Measurements from ENCODE around the gene PEX14.

The PEX14 gene

GRCh38 chr1:10665226-10665625, 190.5 kb downstream of the PEX14 start:
- Histone ChIP-seq H3K9me3 (ENCODE audit: insufficient read depth, low read length) (no peaks in the 10 kb centered on the region), H3K79me2 (ENCODE audit: low read length) (no peaks in the 10 kb centered on the region), H4K20me1 (ENCODE audit: insufficient read depth, low read length) (no peaks in the 10 kb centered on the region), H3K4me3 (ENCODE audit: low read length) (no peak overlapping the region), H3K27ac (ENCODE audit: low read length) (no peak overlapping the region), H3K4me2 (ENCODE audit: low read length) (no peak overlapping the region), H3K9ac (ENCODE audit: low read length) (no peak overlapping the region), H3K27me3 (ENCODE audit: low read depth, low read length) (no peaks in the 10 kb centered on the region), H2AFZ (ENCODE audit: low read depth, low read length) (no peak overlapping the region), H3K4me1 (ENCODE audit: low read length) (no peaks in the 10 kb centered on the region), H3K36me3 (replicated peaks; ENCODE audit: low read depth, low read length) (no peaks in the 10 kb centered on the region)
- no peak for TF ChIP-seq EZH2phosphoT487 (IDR thresholded peaks at IDR 0.05; ENCODE audit: low read depth)
- no peak for TF ChIP-seq CTCF (IDR thresholded peaks at IDR 0.05; ENCODE audit: low read depth, low read length)

- Histone ChIP-seq H3K4me3 (ENCODE audit: low read length) (no peak overlapping the region), H3K79me2 (ENCODE audit: low read length) (no peaks in the 10 kb centered on the region), H3K4me2 (ENCODE audit: low read length) (no peak overlapping the region), H3K9me3 (ENCODE audit: insufficient read depth, low read length) (no peaks in the 10 kb centered on the region), H3K4me1 (ENCODE audit: low read length) (no peaks in the 10 kb centered on the region), H3K27ac (ENCODE audit: low read length) (no peak overlapping the region), H3K36me3 (replicated peaks; ENCODE audit: low read depth, low read length) (no peaks in the 10 kb centered on the region), H2AFZ (ENCODE audit: low read depth, low read length) (no peak overlapping the region), H3K27me3 (ENCODE audit: low read depth, low read length) (no peaks in the 10 kb centered on the region), H4K20me1 (ENCODE audit: insufficient read depth, low read length) (no peaks in the 10 kb centered on the region), H3K9ac (ENCODE audit: low read length) (no peak overlapping the region)
- TF ChIP-seq EZH2phosphoT487 (IDR thresholded peaks at IDR 0.05; ENCODE audit: low read depth) (no peak), CTCF (IDR thresholded peaks at IDR 0.05; ENCODE audit: low read depth, low read length) (no peak)
Measured at GRCh38 chr1:10665930-10666850, 191.4 kb downstream of the PEX14 start.

GRCh38 chr1:10667861-10668761, 193.4 kb downstream of the PEX14 start:
- no peaks in the 10 kb centered on the region for H3K4me1 ChIP-seq (ENCODE audit: low read length)
- no peaks in the 10 kb centered on the region for H4K20me1 ChIP-seq (ENCODE audit: insufficient read depth, low read length)
- H3K4me2 ChIP-seq (ENCODE audit: low read length) = no peak overlapping the region
- no peak overlapping the region for H3K9ac ChIP-seq (ENCODE audit: low read length)
- no peaks in the 10 kb centered on the region for H3K79me2 ChIP-seq (ENCODE audit: low read length)
- no peak for TF ChIP-seq CTCF (IDR thresholded peaks at IDR 0.05; ENCODE audit: low read depth, low read length)
- no peak for TF ChIP-seq EZH2phosphoT487 (IDR thresholded peaks at IDR 0.05; ENCODE audit: low read depth)
- no peak overlapping the region for H3K4me3 ChIP-seq (ENCODE audit: low read length)
- no peaks in the 10 kb centered on the region for H3K36me3 ChIP-seq (replicated peaks; ENCODE audit: low read depth, low read length)
- no peaks in the 10 kb centered on the region for H3K9me3 ChIP-seq (ENCODE audit: insufficient read depth, low read length)
- H2AFZ ChIP-seq (ENCODE audit: low read depth, low read length) = no peak overlapping the region
- no peaks in the 10 kb centered on the region for H3K27me3 ChIP-seq (ENCODE audit: low read depth, low read length)
- H3K27ac ChIP-seq (ENCODE audit: low read length) = no peak overlapping the region

GRCh38 chr1:10669570-10669969, 194.8 kb downstream of the PEX14 start:
- H3K27me3 ChIP-seq (ENCODE audit: low read depth, low read length) = no peaks in the 10 kb centered on the region
- no peak overlapping the region for H3K27ac ChIP-seq (ENCODE audit: low read length)

More at GRCh38 chr1:10669570-10669969, 194.8 kb downstream of the PEX14 start:
- Histone ChIP-seq H2AFZ (ENCODE audit: low read depth, low read length) (no peak overlapping the region), H3K9me3 (ENCODE audit: insufficient read depth, low read length) (no peaks in the 10 kb centered on the region), H4K20me1 (ENCODE audit: insufficient read depth, low read length) (no peaks in the 10 kb centered on the region), H3K4me1 (ENCODE audit: low read length) (no peaks in the 10 kb centered on the region), H3K4me2 (ENCODE audit: low read length) (no peak overlapping the region), H3K36me3 (replicated peaks; ENCODE audit: low read depth, low read length) (no peaks in the 10 kb centered on the region), H3K9ac (ENCODE audit: low read length) (no peak overlapping the region), H3K4me3 (ENCODE audit: low read length) (no peak overlapping the region), H3K79me2 (ENCODE audit: low read length) (no peaks in the 10 kb centered on the region)
- TF ChIP-seq CTCF (IDR thresholded peaks at IDR 0.05; ENCODE audit: low read depth, low read length) = no peak
- TF ChIP-seq EZH2phosphoT487 (IDR thresholded peaks at IDR 0.05; ENCODE audit: low read depth) = no peak

All from OCI-LY3 (cell line).